ENCODE measurements around the gene TSPAN10. TPM values are rescaled to one million over a fixed set of nuclear protein-coding genes. Genes with fewer than 3 reads are reported as not detected.

TSPAN10 gene
- polyA plus RNA-seq, 5 donors: 3.1 to 7.5 (median 3.7) TPM

DNA sequence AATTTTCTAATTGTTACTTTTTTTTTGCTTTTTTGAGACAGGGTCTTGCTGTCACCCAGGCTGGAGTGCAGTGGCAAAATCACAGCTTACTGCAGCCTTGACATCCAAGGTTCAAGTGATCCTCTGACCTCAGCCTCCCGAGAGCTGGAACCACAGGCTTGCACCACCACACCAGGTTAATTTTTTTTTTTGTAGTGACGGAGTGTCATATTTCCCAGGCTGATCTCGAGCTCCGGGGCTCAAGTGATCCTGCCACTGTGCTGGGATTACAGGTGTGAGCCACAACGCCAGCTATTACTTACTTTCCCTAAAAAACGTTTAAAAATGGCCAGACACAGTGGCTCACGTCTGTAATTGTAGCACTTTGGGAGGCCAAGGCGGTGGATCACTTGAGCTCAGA lies 6.7 kb upstream of the TSPAN10 start:
- no peak for DNase-seq

- DNase-seq: no peak
Measured at GRCh38 chr17:81631482-81631881, 5.5 kb upstream of the TSPAN10 start.

DNA sequence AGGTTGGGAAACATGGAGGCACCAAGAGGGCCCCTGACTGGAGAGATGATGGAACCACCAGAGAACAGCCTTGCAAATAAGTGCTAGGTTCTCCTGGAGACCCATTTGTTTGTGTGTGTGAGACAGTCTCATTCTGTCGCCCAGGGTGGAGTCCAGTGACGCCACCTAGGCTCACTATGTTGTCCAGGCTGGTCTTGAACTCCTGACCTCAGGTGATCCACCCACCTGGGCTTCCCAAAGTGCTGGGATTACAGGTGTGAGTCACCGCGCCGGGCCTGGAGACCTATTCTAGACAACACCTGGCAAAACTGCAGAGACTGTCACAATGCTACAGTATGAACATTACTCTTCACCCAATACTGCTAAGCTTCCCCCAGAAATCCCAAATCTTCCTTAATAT lies 1.6 kb upstream of the TSPAN10 start:
- DNase-seq: no peak

GRCh38 chr17:81635973-81636504 lies 957 bp upstream of the TSPAN10 start:
- no peak for DNase-seq

- no peak for DNase-seq
Measured at GRCh38 chr17:81638683-81639082, 1.7 kb downstream of the TSPAN10 start.

DNA sequence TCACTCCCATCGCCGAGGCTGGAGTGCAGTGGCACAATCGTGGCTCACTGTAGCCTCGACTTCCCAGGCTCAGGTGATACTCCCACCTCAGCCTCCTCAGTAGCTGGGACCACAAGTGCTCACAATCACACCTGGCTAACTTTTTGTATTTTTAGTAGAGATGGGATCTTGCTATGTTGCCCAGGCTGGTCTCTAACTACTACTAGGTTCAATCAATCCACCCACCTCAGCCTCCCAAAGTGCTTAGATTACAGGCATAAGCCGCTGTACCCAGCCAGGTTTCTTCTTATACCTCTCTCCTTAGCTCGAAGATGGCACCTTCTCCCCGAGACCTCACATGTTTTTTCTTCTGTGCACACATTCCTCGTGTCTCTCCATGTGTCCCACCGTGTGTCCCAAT lies 3.0 kb downstream of the TSPAN10 start:
- DNase-seq: no peak

GRCh38 chr17:81641825-81642489 lies 5.0 kb downstream of the TSPAN10 start:
- no peak for DNase-seq

- no peak for DNase-seq
Measured at GRCh38 chr17:81644496-81644895, 7.5 kb downstream of the TSPAN10 start.

DNA sequence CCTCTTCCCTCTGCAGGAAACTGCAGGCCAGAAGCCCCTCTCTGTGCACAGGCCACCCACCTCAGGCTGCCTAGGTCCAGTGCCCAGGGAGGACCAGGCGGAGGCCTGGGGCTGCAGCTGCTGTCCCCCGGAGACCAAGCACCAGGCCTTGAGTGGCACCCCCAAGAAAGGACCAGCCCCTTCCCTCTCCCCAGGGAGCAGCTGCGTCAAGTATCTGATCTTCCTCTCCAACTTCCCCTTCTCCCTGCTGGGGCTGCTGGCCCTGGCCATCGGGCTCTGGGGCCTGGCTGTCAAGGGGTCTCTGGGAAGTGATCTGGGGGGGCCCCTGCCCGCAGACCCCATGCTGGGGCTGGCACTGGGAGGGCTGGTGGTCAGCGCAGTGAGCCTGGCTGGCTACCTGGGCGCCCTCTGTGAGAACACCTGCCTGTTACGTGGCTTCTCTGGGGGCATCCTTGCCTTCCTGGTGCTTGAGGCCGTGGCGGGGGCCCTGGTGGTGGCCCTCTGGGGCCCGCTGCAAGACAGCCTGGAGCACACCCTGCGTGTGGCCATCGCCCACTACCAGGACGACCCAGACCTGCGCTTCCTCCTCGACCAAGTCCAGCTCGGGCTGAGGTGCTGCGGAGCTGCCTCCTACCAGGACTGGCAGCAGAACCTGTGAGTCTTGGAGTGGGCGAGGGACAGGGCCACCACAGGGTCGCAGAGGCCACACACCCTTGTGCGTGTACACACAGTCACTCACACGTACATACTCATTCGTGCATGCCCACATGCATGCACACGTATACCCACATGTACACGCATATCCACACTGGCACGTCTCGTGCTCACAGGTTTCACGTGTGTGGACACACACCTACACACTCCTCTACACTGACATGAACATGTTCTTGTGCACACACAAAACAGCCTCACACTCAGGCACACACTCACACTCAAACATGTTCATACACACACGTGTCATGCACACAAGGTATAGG lies 8.3 kb downstream of the TSPAN10 start:
- DNase-seq: no peak

GRCh38 chr17:81646869-81647600 lies 10.0 kb downstream of the TSPAN10 start:
- DNase-seq: no peak

GRCh38 chr17:81647640-81648012 lies 10.6 kb downstream of the TSPAN10 start:
- no peak for DNase-seq

DNA sequence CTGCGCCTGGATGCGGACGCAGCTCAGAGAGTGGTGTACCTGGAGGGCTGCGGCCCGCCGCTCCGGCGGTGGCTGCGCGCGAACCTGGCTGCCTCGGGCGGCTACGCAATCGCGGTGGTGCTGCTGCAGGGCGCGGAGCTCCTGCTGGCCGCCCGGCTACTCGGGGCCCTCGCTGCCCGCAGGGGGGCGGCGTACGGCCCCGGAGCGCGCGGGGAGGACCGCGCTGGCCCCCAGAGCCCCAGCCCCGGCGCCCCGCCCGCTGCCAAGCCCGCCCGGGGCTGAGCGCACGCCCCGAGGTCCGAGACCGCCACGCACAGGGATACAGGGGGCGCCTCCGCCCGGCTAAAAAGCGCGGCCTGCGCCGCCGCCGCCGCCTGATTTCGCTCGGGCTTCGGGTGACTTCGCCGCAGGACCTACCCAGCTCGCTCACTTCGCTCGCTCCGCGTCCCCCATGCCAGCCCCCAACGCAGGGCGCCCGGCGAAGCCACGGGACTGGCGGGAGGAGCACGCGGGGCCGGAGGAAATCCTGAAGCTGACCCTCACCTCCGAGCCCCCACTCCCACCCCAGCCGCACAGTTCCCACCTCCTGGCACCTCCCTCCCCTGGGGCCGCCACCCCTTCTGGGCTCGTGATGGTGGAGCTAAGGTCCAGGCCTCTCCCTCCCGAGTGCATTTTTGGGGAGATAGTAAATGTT lies 11.2 kb downstream of the TSPAN10 start:
- no peak for DNase-seq

GRCh38 chr17:81648707-81649085 lies 11.7 kb downstream of the TSPAN10 start:
- DNase-seq: no peak

- no peak for DNase-seq
Measured at GRCh38 chr17:81650951-81651350, 14.0 kb downstream of the TSPAN10 start.

GRCh38 chr17:81651692-81652091 lies 14.7 kb downstream of the TSPAN10 start:
- no peak for DNase-seq

- DNase-seq: no peak
Measured at GRCh38 chr17:81652906-81653771, 16.1 kb downstream of the TSPAN10 start.

- DNase-seq: no peak
Measured at GRCh38 chr17:81655378-81656117, 18.6 kb downstream of the TSPAN10 start.

DNA sequence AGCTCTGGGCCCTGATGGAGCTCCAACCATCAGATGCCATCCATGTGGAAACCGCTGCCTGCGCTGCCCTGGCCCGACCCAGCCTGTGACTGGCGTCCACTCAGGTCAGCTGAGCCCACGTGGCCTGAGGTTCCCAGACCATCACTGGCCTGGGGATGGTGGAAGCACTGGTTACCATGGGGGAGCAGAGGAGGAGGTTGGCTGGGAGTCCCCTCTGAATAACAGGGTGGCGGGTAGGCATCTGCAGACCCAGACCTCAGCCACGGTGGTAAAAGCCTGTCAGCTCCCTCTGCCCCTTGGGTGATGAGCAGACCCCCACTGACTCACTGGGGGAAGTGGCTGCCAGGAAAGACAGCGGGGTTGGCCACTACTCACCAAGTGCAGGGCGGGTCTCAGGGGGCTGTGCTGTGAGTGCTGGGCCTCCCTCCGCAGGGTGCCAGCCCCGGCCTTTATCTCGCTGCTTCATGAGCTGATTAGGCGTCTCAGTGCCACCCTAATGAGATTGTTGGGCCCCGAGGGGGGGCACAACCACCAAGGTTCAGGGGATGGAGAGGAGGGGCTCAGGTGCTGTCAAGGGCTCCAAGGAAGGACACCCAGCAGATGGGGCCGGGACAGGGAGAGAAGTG lies 19.2 kb downstream of the TSPAN10 start, which contains the start of gene PDE6G:
TSS of gene PDE6G (minus strand) at position 425 of the 626 bp plus-strand sequence. CDS start 3,237 bp downstream, outside the sequence.
- no peak for DNase-seq

- no peak for DNase-seq
Measured at GRCh38 chr17:81656835-81657234, 19.8 kb downstream of the TSPAN10 start.
